ENCODE measurements around the gene PCDHGA1.

GRCh38 chr5:141371572-141372475, 41.5 kb downstream of the PCDHGA1 start:
- TF ChIP-seq, protein P1, sequence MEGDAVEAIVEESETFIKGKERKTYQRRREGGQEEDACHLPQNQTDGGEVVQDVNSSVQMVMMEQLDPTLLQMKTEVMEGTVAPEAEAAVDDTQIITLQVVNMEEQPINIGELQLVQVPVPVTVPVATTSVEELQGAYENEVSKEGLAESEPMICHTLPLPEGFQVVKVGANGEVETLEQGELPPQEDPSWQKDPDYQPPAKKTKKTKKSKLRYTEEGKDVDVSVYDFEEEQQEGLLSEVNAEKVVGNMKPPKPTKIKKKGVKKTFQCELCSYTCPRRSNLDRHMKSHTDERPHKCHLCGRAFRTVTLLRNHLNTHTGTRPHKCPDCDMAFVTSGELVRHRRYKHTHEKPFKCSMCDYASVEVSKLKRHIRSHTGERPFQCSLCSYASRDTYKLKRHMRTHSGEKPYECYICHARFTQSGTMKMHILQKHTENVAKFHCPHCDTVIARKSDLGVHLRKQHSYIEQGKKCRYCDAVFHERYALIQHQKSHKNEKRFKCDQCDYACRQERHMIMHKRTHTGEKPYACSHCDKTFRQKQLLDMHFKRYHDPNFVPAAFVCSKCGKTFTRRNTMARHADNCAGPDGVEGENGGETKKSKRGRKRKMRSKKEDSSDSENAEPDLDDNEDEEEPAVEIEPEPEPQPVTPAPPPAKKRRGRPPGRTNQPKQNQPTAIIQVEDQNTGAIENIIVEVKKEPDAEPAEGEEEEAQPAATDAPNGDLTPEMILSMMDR (IDR thresholded peaks at IDR 0.05) = no peak
- TF ChIP-seq POLR2AphosphoS5 (IDR thresholded peaks at IDR 0.05) = no peak
